Panc1 (cell line): ENCODE results near the gene TOP2A.

ENCODE experiments used
- CTCF ChIP-seq: fragments of 450-650 bp; IDR thresholded peaks from 2 replicates; pipeline ENCODE4 v1.5.1; 2017; ENCODE audit warnings: mild to moderate bottlenecking
- POLR2AphosphoS5 ChIP-seq: IDR thresholded peaks from 2 replicates; pipeline ENCODE4 v1.6.1; 2012; ENCODE audit warnings: mild to moderate bottlenecking, low read depth, low read length, moderate library complexity
- SIN3A ChIP-seq: IDR thresholded peaks from 2 replicates; pipeline ENCODE4 v1.6.1; 2012; ENCODE audit warnings: low read depth, mild to moderate bottlenecking, low read length, moderate library complexity, borderline replicate concordance; ENCODE audit not compliant: insufficient read depth
- TF ChIP-seq, protein P1 (sequence below), 2 experiments: IDR thresholded peaks; 2 replicates each; pipeline ENCODE4 v1.6.1; 2011 to 2012; ENCODE audit warnings: low read depth in 2 of 2, control low read depth in 1 of 2, low read length in 1 of 2, mild to moderate bottlenecking in 1 of 2, moderate library complexity in 1 of 2; ENCODE audit not compliant: insufficient read depth in 1 of 2

DNA sequence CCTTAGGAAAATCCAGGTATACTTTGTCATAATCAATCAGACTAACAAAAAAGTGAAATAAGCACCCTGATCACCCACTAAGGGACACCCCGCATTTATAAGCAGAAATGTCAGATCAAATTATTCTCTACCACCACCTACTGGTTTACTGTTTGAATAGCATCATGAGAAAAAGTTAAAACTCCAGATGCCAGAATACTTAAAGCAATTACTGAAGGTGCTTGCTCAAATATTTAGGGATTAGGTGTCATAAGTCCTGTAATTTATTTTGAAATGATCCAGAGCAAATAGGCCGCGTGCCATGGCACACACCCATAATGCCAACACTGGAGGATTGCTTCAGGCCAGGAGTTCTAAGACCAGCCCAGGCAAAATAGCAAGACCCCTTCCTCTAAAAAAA is 2.3 kb downstream of the TOP2A start:
- TF ChIP-seq CTCF (peak; percentile 70), POLR2AphosphoS5 (no peak), SIN3A (no peak)
- TF ChIP-seq, protein P1, sequence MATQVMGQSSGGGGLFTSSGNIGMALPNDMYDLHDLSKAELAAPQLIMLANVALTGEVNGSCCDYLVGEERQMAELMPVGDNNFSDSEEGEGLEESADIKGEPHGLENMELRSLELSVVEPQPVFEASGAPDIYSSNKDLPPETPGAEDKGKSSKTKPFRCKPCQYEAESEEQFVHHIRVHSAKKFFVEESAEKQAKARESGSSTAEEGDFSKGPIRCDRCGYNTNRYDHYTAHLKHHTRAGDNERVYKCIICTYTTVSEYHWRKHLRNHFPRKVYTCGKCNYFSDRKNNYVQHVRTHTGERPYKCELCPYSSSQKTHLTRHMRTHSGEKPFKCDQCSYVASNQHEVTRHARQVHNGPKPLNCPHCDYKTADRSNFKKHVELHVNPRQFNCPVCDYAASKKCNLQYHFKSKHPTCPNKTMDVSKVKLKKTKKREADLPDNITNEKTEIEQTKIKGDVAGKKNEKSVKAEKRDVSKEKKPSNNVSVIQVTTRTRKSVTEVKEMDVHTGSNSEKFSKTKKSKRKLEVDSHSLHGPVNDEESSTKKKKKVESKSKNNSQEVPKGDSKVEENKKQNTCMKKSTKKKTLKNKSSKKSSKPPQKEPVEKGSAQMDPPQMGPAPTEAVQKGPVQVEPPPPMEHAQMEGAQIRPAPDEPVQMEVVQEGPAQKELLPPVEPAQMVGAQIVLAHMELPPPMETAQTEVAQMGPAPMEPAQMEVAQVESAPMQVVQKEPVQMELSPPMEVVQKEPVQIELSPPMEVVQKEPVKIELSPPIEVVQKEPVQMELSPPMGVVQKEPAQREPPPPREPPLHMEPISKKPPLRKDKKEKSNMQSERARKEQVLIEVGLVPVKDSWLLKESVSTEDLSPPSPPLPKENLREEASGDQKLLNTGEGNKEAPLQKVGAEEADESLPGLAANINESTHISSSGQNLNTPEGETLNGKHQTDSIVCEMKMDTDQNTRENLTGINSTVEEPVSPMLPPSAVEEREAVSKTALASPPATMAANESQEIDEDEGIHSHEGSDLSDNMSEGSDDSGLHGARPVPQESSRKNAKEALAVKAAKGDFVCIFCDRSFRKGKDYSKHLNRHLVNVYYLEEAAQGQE (IDR thresholded peaks at IDR 0.05; ENCODE audit: insufficient read depth in 1 of 2, low read depth in 2 of 2, low read length in 1 of 2) = no peak
